GM19035 (cell line): Measurements from ENCODE around the gene FCHO1.

ENCODE experiments used
- ATAC-seq: cut with Tn5 transposase; IDR thresholded peaks from one replicate; pipeline ENCODE4 v1.9.1; 2021; ENCODE audit not compliant: unreplicated experiment

FCHO1 gene

DNA sequence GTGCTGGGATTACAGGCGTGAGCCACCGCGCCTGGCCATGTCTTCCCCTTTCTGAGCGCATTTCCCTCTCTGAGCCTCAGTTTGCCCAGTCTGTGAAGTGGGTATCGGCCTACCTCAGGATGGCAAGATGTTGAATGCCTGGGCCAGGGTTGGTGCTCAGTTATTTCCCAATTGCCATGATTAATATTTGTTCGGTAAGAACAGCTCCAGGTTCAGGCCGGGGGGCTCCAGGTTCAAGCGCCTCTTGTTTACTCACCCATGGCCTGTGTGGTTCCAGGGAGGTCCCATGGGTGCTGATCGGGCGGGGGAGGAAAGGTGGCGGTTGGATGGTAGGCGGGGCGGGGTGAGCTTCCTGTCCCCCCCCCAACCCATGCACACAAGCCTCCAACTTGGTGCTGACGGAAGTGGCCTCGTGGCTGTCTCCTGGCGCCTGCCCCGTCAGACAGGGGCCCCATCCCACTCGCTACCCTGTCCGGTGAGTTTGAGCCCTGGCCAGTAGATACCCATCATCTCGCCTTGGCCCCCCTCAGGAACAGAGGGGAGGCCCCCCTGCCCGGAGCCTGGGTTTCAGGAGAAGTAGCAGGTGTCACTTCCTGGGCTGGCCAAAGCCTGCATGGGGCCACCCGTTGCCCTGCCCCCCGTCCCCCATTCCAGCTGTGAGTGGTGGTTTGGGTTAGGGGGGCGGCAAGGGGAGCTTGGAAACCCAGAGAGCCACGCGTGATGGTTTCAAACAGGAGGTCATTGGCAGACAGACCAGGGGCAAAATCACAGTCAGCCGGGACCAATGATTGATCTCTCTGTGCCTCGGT, at the start of gene FCHO1:
Gene FCHO1 (plus strand): TSS at position 375 of the 809 bp plus-strand sequence. CDS start 3,688 bp downstream, outside the sequence.
- no peak for ATAC-seq

DNA sequence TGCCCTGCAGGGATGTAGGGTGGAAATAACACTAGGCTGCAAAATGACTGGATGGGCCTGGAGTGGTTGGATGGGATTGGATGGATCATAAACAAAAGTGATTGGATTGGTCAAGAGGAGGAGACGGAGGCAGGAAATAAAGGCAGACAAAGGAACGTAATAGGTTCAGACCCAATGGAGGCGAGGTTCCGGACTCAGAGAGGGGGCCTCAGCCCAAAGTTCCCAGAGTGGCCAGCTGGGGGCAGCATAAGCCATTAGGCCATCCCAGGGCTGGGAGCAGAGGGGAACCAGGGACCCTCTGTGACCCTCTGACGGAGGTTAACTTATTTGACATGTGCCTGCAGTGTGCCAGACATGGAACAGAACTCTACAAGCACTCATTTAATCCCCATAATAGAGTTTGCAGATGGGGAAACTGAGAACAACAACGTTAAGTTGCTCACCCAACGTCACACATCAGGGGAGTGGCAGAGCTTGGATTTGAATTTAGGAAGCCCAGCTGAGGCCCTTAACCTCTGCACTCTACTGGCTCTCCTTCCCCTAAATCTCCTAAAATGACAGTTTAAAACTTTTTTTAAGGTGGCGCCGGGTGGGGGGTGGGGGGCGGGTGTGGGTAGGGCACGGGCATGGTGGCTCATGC, 47.3 kb upstream of the FCHO1 start:
- no peak for ATAC-seq

GRCh38 chr19:17706750-17707181, 44.5 kb upstream of the FCHO1 start:
- ATAC-seq, result no peak

DNA sequence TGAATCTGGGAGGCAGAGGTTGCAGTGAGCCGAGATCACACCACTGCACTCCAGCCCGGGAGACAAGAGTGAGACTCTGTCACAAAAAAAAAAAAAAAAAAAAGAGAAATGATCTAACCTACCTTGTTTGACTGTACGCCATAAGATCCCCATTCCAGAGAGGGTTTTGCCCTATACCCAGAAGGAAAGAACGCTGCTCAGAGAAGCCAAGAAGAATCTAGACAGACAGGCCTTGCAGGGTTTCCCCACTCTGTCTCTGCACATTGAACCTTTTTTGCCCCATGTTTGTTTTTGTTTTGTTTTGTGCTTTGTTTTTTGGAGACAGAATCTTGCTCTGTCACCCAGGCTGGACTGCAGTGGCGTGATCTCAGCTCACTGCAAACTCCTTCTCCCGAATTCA, 39.4 kb upstream of the FCHO1 start:
- no peak for ATAC-seq

DNA sequence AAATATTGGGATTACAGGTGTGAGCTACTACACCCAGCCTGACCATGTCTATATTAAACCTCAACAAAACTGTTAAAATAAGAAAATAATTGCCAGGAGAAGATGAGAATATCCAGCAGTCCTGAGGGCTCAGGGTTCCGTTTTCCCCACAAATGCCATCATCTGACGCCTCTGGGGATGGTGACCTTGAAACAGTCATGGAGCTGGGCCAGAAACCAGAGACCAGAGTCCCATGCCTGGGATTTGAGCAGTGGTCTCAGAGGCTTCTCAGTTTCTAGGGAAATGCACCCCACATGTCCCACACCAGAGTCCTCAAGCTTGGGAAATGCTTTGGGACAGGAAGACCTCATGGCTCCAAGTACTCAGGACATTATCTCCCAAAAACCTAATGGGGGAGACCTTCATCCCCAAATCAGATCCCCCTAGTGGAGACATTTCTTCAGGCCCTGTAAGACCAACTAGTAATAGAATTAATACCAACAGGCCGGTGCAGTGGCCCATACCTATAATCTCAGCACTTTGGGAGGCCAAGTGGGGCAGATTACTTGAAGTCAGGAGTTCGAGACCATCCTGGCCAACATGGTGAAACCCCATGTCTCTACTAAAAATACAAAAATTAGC, 34.9 kb upstream of the FCHO1 start:
- no peak for ATAC-seq

DNA sequence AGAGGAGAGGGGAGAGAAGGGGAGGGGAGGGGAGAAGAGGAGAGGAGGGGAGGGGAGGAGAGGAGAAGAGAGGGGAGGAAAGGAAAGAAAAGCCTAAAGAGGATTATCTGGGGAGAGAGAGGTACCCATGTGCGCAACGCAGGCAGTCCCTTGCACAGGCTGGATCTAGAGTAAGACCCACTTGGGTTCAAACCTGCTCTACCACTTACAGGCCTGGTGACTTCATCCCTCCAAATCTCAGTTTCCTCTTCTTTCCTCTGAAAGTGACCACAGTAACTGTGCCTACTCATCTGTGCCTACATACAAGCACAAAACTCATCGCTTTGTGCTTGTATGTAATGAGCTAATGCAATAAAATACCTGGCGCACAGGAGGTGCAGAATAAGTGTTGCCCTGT, 32.7 kb upstream of the FCHO1 start:
- no peak for ATAC-seq

- ATAC-seq, result peak; percentile 78
Observed at GRCh38 chr19:17718947-17719711, 32.1 kb upstream of the FCHO1 start, which contains the start of gene MAP1S. Gene MAP1S (plus strand): TSS chr19:17719480. CDS start chr19:17719503, 23 bp downstream.

- ATAC-seq, result peak; percentile 18
Observed at GRCh38 chr19:17719730-17720400, 31.4 kb upstream of the FCHO1 start.

DNA sequence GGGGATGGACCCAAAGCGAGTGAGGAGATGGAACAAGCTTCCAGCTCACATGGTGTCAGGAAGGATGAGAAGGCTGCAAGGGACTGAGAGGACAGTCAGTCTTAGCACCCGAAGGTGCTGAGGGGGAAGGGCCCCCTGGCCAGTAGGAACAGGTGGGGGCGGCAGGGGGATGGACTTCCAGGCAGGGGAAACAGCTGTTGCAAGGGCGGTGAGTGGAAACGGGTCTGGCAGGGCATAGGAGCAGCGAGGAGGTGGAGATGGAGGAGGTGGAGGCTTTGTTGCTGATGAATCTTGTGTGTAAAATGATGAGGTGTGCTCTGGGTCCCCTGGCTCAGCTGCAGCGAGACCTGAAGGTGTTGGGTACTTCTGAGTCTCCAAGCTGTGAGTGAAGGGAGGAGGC, 30.8 kb upstream of the FCHO1 start:
- no peak for ATAC-seq

DNA sequence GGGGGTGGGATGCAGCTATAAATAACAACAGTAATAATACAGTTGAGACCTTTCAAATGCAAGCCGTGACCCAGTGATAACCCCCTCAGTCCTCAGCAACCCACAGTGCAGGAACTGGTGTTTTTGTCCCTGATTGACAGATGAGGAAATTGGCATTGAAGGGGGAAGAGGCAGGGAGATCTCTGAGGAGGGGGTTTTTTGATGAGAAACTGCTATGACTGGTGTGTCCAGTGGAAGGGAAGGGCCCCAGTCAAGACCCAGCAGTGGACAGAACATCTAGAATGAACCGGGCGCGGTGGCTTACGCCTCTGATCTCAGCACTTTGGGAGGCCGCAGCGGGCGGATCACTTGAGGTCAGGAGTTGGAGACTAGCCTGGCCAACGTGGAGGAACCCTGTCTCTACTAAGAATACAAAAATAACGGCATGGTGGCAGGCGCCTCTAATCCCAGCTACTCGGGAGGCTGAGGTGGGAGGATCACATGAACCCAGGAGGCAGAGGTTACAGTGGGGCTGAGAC, 30.1 kb upstream of the FCHO1 start:
- ATAC-seq, result no peak

DNA sequence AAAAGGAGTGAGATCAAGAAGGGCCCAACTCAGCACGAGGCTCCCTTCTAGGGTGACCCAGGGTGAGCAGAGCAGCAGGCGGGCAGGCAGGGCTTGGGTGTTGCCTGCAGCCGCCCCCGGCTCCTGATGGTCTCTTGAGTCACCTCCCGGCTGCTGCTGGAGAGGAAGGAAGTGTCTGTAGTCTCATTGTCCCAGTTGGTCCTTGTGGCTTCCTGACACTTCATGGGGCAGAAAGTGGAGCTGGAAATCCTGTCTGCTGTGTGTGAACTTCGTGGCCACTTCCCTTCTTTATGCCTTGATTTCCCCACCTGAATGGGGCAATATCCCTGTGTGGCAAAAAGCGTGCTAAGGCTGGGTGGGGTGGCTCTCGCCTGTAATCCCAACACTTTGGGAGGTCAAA, 29.5 kb upstream of the FCHO1 start:
- ATAC-seq, result no peak

DNA sequence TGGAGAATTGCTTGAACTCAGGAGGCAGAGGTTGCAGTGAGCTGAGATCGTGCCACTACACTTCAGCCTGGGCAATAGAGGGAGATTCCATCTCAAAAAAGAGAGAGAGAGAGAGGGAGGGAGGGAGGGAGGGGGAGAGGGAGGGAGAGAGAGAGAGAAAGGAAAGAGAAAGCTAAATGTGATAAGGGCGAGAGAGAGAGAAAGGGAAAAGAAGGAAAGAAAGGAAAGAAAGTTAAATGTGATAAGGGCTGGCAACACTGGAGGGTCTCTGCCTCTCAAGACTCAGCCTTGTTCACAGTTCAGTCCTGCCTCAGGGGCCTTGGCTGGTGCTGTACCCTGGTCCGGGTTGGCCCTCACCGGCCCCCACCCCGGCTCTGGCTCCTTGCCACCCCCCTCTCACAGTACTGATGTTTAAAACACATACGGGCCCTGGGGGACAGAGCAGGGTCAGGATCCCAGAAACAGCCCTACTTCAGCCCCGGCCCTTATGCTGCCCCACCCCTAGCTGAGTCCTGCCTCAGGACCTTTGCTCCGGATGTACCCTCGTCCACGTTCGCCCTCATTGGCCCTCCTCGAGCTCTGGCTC, 28.5 kb upstream of the FCHO1 start:
- no peak for ATAC-seq

- no peak for ATAC-seq
Observed at GRCh38 chr19:17724655-17725054, 26.6 kb upstream of the FCHO1 start.

- no peak for ATAC-seq
Observed at GRCh38 chr19:17725422-17726078, 25.7 kb upstream of the FCHO1 start.

DNA sequence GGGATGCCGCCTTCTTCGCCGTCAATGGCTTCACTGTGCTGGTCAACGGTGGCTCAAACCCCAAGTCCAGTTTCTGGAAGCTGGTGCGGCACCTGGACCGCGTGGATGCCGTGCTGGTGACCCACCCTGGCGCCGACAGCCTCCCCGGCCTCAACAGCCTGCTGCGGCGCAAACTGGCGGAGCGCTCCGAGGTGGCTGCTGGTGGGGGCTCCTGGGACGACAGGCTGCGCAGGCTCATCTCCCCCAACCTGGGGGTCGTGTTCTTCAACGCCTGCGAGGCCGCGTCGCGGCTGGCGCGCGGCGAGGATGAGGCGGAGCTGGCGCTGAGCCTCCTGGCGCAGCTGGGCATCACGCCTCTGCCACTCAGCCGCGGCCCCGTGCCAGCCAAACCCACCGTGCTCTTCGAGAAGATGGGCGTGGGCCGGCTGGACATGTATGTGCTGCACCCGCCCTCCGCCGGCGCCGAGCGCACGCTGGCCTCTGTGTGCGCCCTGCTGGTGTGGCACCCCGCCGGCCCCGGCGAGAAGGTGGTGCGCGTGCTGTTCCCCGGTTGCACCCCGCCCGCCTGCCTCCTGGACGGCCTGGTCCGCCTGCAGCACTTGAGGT, 25.0 kb upstream of the FCHO1 start:
- no peak for ATAC-seq

- ATAC-seq, result no peak
Observed at GRCh38 chr19:17726964-17727773, 24.1 kb upstream of the FCHO1 start.

GRCh38 chr19:17727843-17728242, 23.4 kb upstream of the FCHO1 start:
- no peak for ATAC-seq

DNA sequence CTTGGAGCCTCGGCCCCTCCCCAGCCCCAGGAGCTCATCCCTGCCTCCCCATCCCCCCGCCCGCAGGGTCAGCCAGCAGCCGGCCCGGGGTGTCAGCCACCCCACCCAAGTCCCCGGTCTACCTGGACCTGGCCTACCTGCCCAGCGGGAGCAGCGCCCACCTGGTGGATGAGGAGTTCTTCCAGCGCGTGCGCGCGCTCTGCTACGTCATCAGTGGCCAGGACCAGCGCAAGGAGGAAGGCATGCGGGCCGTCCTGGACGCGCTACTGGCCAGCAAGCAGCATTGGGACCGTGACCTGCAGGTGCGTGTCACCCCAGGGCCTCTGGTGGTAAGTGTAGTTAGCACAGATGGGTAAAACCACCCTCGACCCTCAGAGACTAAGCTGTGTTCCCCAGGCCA, 18.1 kb upstream of the FCHO1 start:
- no peak for ATAC-seq
